ENCODE results near the gene CAT. TPM values are rescaled to one million over a fixed set of nuclear protein-coding genes. Genes with fewer than 3 reads are reported as not detected.

The CAT gene
- polyA plus RNA-seq, 1 of the 3 experiments (the other 2 are of a cell fraction): 26.6 TPM

DNA sequence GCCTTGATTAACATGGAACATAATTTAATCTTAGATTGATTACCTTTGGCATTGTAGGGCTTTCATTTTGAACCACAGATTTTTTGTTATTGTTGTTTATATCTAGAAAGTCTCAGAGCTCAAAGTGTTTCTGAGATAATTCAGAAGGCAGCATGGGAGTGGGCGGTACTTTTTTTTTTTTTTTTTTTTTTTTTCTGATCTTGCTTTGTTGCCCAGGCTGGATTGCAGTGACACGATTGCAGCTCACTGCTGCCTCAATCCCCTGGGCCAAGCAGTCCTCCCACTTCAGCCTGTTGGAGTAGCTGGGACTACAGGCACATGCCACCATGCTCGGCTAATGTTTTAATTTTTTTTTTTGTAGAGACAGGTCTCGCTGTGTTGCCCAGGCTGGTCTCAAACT, 21.5 kb downstream of the CAT start:
- H3K9me3 ChIP-seq: no peaks in the 10 kb centered on the region
- 89% methylated on average over 4 of the region's 4 CpGs for WGBS (ENCODE audit: low lambda C conversion rate)
- H3K27ac ChIP-seq (ENCODE audit: low read depth in 2 of 2, low read length in 1 of 2): no peak overlapping the region
- H3K4me2 ChIP-seq: no peak overlapping the region
- H3K27me3 ChIP-seq (ENCODE audit: insufficient read depth): no peaks in the 10 kb centered on the region
- no peak overlapping the region for H2AFZ ChIP-seq (ENCODE audit: low read depth)
- ChIA-PET CTCF (interaction anchor here (0.9 kb wide), 1 partner anchor 34 kb away, joined by 4 read pairs; no protein-coding TSS in a partner anchor), POLR2A (interaction anchor here (0.7 kb wide), 1 partner anchor 303 kb away, joined by 8 read pairs; no protein-coding TSS in a partner anchor)
- peaks cover 68 to 85% of the 10 kb centered on the region in 2 experiments for H3K36me3 ChIP-seq (replicated peaks in 1 of 2; ENCODE audit: control insufficient read depth in 1 of 2, insufficient read depth in 2 of 2, low read length in 1 of 2)
- no peak overlapping the region for H3K4me3 ChIP-seq (ENCODE audit: low read depth in 2 of 2, low read length in 1 of 2)
- H3K79me2 ChIP-seq (ENCODE audit: insufficient read depth): no peaks in the 10 kb centered on the region
- no peak for DNase-seq
- H4K20me1 ChIP-seq (ENCODE audit: insufficient read depth): no peaks in the 10 kb centered on the region
- no peak overlapping the region for H3K9ac ChIP-seq
- no peaks in the 10 kb centered on the region for H3K9me2 ChIP-seq
- H3F3A ChIP-seq (replicated peaks; ENCODE audit: insufficient read depth): no peaks in the 10 kb centered on the region
- TF ChIP-seq FOXJ3 (CRISPR knock-in tag; IDR thresholded peaks at IDR 0.05): no peak
- TF ChIP-seq RFX5 (IDR thresholded peaks at IDR 0.05; ENCODE audit: low read length): no peak
- TF ChIP-seq SMC3 (IDR thresholded peaks at IDR 0.05; ENCODE audit: low read depth, low read length): no peak
- TF ChIP-seq, protein P1, sequence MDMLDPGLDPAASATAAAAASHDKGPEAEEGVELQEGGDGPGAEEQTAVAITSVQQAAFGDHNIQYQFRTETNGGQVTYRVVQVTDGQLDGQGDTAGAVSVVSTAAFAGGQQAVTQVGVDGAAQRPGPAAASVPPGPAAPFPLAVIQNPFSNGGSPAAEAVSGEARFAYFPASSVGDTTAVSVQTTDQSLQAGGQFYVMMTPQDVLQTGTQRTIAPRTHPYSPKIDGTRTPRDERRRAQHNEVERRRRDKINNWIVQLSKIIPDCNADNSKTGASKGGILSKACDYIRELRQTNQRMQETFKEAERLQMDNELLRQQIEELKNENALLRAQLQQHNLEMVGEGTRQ (IDR thresholded peaks at IDR 0.05; ENCODE audit: borderline replicate concordance, low read depth, low read length): no peak
- TF ChIP-seq POLR2AphosphoS5 (IDR thresholded peaks at IDR 0.05; ENCODE audit: low read depth, low read length): no peak
- no peak for TF ChIP-seq MXI1 (IDR thresholded peaks at IDR 0.05; ENCODE audit: low read depth, low read length)
- no peak for TF ChIP-seq RCOR1 (IDR thresholded peaks at IDR 0.05; ENCODE audit: low read length)
- TF ChIP-seq NRF1 (IDR thresholded peaks at IDR 0.05; ENCODE audit: low read depth, low read length): no peak
- TF ChIP-seq FOXM1 (IDR thresholded peaks at IDR 0.05; ENCODE audit: low read depth): no peak
- TF ChIP-seq TEAD4 (IDR thresholded peaks at IDR 0.05; ENCODE audit: borderline replicate concordance, insufficient read depth): no peak
- no peak for TF ChIP-seq MEF2A (IDR thresholded peaks at IDR 0.05; ENCODE audit: borderline replicate concordance, low read depth)
- TF ChIP-seq EP300 (IDR thresholded peaks at IDR 0.05; ENCODE audit: borderline replicate concordance in 1 of 2, low read depth in 1 of 2, low read length in 1 of 2): no peak
- no peak for TF ChIP-seq TCF12 (IDR thresholded peaks at IDR 0.05)
- TF ChIP-seq RXRA (IDR thresholded peaks at IDR 0.05; ENCODE audit: borderline replicate concordance, low read depth): no peak
- TF ChIP-seq, protein P2, sequence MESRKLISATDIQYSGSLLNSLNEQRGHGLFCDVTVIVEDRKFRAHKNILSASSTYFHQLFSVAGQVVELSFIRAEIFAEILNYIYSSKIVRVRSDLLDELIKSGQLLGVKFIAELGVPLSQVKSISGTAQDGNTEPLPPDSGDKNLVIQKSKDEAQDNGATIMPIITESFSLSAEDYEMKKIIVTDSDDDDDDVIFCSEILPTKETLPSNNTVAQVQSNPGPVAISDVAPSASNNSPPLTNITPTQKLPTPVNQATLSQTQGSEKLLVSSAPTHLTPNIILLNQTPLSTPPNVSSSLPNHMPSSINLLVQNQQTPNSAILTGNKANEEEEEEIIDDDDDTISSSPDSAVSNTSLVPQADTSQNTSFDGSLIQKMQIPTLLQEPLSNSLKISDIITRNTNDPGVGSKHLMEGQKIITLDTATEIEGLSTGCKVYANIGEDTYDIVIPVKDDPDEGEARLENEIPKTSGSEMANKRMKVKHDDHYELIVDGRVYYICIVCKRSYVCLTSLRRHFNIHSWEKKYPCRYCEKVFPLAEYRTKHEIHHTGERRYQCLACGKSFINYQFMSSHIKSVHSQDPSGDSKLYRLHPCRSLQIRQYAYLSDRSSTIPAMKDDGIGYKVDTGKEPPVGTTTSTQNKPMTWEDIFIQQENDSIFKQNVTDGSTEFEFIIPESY (IDR thresholded peaks at IDR 0.05; ENCODE audit: borderline replicate concordance, low read depth): no peak
- TF ChIP-seq, protein P3, sequence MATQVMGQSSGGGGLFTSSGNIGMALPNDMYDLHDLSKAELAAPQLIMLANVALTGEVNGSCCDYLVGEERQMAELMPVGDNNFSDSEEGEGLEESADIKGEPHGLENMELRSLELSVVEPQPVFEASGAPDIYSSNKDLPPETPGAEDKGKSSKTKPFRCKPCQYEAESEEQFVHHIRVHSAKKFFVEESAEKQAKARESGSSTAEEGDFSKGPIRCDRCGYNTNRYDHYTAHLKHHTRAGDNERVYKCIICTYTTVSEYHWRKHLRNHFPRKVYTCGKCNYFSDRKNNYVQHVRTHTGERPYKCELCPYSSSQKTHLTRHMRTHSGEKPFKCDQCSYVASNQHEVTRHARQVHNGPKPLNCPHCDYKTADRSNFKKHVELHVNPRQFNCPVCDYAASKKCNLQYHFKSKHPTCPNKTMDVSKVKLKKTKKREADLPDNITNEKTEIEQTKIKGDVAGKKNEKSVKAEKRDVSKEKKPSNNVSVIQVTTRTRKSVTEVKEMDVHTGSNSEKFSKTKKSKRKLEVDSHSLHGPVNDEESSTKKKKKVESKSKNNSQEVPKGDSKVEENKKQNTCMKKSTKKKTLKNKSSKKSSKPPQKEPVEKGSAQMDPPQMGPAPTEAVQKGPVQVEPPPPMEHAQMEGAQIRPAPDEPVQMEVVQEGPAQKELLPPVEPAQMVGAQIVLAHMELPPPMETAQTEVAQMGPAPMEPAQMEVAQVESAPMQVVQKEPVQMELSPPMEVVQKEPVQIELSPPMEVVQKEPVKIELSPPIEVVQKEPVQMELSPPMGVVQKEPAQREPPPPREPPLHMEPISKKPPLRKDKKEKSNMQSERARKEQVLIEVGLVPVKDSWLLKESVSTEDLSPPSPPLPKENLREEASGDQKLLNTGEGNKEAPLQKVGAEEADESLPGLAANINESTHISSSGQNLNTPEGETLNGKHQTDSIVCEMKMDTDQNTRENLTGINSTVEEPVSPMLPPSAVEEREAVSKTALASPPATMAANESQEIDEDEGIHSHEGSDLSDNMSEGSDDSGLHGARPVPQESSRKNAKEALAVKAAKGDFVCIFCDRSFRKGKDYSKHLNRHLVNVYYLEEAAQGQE (IDR thresholded peaks at IDR 0.05; ENCODE audit: low read depth, low read length): no peak
- no peak for TF ChIP-seq GABPA (IDR thresholded peaks at IDR 0.05; ENCODE audit: low read depth)
- TF ChIP-seq, protein P4, sequence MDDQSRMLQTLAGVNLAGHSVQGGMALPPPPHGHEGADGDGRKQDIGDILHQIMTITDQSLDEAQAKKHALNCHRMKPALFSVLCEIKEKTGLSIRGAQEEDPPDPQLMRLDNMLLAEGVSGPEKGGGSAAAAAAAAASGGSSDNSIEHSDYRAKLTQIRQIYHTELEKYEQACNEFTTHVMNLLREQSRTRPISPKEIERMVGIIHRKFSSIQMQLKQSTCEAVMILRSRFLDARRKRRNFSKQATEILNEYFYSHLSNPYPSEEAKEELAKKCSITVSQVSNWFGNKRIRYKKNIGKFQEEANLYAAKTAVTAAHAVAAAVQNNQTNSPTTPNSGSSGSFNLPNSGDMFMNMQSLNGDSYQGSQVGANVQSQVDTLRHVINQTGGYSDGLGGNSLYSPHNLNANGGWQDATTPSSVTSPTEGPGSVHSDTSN (IDR thresholded peaks at IDR 0.05): no peak
- TF ChIP-seq, protein P5, sequence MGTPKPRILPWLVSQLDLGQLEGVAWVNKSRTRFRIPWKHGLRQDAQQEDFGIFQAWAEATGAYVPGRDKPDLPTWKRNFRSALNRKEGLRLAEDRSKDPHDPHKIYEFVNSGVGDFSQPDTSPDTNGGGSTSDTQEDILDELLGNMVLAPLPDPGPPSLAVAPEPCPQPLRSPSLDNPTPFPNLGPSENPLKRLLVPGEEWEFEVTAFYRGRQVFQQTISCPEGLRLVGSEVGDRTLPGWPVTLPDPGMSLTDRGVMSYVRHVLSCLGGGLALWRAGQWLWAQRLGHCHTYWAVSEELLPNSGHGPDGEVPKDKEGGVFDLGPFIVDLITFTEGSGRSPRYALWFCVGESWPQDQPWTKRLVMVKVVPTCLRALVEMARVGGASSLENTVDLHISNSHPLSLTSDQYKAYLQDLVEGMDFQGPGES (IDR thresholded peaks at IDR 0.05; ENCODE audit: low read depth, low read length): no peak
- no peak for TF ChIP-seq RAD21 (IDR thresholded peaks at IDR 0.05; ENCODE audit: low read length)
- H3K4me1 ChIP-seq (ENCODE audit: control insufficient read depth in 1 of 2, insufficient read depth in 2 of 2, low read depth in 1 of 2, low read length in 1 of 2): no peaks in the 10 kb centered on the region
